HG02610 (cell line): ENCODE measurements around the gene PCDHB4.
"Not testable (repeated sequence)": the region's sequence is repeated elsewhere in the genome, so short reads cannot be mapped to it uniquely, and the experiment has no call there.

Experiments
- ATAC-seq: cut with Tn5 transposase; IDR thresholded peaks from one replicate; pipeline ENCODE4 v1.9.1; 2021; ENCODE audit warnings: mild to moderate bottlenecking, moderate library complexity; ENCODE audit not compliant: unreplicated experiment

PCDHB4 gene

DNA sequence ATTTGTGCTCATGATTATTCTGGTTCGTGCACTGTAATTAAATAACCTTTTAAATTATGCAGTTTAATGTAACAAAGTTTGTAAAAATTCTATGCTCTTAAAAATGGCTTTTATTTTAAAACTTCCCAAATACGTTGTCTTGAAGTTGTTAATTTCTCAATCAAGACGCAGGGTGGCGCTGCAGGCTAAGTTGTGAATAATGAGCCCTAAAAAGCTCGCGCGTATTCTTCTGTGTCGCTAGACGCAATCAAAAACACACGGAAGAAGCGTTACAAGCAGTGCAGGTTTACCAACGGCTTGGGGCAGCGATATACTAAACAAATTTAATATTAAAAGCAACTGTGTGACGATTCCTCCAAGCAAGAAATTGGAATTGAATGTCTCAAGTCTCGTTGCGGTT is at the start of gene PCDHB4:
TSS of gene PCDHB4 (plus strand) at position 256 of the 400 bp plus-strand sequence. CDS start 181 bp downstream, outside the sequence.
- ATAC-seq, result no peak

DNA sequence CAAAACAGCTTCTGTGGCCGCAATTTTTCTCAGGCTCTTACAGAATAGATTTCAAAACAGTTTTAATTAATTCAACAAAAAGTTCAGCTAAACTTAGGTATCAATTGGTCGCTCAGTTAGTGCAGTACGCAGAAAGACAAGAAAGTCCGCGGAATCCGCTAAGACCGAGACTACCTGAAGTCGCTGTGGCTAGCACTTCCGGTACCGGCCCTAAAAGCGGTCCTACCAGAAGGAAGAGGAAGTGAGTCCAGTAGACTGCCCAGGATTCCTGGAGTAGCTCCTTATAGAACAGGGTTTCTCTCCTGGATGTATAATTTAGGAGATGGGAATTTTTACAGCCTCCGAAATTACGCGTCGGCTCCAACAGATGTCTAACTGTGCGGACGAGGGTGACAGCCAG is 43.8 kb upstream of the PCDHB4 start:
- no peak for ATAC-seq

DNA sequence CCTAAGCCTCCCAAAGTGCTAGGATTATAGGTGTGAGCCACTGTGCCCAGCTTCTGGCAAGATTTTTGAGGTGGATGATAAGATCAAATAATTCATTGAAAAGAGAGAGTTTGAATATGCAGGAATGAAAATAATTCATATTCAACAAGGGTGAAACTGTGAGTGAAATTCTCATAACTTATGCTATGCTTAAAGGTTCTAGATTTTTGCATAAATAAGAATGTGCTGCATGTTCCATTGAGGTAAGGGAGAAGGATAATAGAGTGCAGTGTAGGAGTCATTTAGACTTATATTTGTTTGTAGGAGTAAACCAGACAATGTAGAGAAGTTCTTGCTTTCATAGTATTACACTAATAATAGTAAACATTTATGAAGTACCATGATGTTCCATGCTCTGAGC is 39.4 kb upstream of the PCDHB4 start:
- no peak for ATAC-seq

DNA sequence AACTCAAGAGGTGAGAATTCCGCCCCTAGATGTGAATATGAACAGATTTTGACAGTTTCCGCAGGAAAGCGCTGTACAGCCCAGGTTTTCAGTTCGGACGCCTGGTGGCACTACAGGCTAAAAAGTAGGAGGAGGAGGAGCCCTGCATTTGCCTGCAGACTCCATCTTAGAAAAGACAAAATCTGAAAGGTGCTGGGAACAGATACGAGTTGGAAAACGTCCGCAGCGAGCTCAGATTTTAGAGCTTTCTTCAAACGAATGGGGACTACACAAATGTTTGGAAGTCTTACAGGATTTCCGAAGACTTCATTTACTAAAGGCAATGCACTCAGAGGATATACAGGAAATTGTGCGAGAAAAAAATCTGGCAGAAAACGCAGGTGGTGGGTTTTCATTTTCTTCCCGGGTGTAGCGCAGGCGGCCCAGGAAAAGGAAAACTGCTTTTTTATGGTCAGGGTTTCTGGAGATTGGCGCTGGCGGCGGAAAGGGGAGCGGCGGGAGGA is 37.1 kb upstream of the PCDHB4 start:
- no peak for ATAC-seq

DNA sequence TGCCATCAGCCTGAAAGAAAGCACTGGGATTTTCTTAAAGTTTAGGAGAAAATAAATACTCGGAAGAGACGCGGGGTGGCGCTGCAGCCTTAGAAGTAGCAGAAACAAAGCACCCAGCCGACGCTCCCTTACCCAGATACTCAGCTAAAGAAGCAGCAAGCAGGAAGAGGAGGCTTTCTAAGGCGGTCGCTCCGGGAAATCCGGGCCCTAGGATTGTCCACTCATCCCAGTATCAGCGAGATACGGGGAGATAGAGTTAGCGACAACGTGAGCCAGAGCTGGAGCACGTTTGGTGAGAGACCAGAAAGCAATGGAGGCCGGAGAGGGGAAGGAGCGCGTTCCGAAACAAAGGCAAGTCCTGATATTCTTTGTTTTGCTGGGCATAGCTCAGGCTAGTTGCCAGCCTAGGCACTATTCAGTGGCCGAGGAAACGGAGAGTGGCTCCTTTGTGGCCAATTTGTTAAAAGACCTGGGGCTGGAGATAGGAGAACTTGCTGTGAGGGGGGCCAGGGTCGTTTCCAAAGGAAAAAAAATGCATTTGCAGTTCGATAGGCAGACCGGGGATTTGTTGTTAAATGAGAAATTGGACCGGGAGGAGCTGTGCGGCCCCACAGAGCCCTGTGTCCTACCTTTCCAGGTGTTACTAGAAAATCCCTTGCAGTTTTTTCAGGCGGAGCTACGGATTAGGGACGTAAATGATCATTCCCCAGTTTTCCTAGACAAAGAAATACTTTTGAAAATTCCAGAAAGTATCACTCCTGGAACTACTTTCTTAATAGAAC is 26.9 kb upstream of the PCDHB4 start, which contains the start of gene PCDHB2:
TSS of gene PCDHB2 (plus strand) at position 135 of the 782 bp plus-strand sequence. CDS start at position 311, 176 bp downstream.
- ATAC-seq, result no peak

DNA sequence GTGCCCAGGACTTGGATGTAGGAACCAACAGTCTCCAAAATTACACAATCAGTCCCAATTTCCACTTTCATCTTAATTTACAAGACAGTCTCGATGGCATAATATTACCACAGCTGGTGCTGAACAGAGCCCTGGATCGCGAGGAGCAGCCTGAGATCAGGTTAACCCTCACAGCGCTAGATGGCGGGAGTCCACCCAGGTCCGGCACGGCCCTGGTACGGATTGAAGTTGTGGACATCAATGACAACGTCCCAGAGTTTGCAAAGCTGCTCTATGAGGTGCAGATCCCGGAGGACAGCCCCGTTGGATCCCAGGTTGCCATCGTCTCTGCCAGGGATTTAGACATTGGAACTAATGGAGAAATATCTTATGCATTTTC is 26.4 kb upstream of the PCDHB4 start:
- ATAC-seq, result no peak

DNA sequence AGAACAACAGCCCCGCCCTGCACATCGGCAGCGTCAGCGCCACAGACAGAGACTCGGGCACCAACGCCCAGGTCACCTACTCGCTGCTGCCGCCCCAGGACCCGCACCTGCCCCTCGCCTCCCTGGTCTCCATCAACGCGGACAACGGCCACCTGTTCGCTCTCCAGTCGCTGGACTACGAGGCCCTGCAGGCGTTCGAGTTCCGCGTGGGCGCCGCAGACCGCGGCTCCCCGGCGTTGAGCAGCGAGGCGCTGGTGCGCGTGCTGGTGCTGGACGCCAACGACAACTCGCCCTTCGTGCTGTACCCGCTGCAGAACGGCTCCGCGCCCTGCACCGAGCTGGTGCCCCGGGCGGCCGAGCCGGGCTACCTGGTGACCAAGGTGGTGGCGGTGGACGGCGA is 25.4 kb upstream of the PCDHB4 start:
- ATAC-seq, result not testable (repeated sequence)

DNA sequence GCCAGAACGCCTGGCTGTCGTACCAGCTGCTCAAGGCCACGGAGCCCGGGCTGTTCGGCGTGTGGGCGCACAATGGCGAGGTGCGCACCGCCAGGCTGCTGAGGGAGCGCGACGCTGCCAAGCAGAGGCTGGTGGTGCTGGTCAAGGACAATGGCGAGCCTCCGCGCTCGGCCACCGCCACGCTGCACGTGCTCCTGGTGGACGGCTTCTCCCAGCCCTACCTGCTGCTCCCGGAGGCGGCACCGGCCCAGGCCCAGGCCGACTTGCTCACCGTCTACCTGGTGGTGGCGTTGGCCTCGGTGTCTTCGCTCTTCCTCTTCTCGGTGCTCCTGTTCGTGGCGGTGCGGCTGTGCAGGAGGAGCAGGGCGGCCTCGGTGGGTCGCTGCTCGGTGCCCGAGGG is 25.0 kb upstream of the PCDHB4 start:
- ATAC-seq, result not testable (repeated sequence)

DNA sequence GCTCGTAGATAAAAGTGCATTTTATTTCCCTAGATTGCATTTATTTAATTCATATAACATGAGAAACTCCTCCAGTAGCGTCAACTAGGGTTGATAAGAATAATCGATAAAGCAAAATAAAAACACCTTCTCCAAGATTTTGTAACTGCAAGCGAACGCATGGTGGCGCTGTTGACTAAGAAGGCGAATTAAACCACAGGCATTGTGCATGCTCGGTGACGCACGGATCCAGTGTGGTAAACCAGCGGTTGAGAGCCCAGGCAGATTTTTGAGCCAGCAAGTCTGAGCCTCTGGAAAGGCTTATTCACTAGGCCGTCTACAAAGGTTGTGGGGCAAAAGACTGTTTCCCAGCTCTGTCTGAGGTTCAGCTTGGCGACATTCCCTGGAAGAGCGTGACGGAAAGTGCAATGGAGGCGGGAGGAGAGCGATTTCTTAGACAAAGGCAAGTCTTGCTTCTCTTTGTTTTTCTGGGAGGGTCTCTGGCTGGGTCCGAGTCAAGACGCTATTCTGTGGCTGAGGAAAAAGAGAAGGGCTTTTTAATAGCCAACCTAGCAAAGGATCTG is 21.3 kb upstream of the PCDHB4 start, which contains the start of gene PCDHB3:
TSS of gene PCDHB3 (plus strand) at position 231 of the 563 bp plus-strand sequence. CDS start at position 408, 177 bp downstream.
- no peak for ATAC-seq

DNA sequence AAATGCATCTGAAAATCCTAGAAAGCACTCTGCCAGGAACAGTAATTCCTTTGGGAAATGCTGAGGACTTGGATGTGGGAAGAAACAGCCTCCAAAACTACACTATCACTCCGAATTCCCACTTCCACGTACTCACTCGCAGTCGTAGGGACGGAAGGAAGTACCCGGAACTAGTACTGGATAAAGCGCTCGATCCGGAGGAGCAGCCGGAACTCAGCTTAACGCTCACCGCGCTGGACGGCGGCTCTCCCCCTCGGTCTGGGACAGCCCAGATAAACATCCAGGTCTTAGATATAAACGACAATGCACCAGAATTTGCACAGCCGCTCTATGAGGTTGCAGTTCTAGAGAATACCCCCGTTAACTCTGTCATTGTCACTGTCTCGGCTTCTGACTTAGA is 20.6 kb upstream of the PCDHB4 start:
- ATAC-seq, result no peak

DNA sequence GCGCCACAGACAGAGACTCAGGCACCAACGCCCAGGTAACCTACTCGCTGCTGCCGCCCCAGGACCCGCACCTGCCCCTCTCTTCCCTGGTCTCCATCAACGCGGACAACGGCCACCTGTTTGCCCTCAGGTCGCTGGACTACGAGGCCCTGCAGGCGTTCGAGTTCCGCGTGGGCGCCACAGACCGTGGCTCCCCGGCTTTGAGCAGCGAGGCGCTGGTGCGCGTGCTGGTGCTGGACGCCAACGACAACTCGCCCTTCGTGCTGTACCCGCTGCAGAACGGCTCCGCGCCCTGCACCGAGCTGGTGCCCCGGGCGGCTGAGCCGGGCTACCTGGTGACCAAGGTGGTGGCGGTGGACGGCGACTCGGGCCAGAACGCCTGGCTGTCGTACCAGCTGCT is 19.5 kb upstream of the PCDHB4 start:
- ATAC-seq, result not testable (repeated sequence)

DNA sequence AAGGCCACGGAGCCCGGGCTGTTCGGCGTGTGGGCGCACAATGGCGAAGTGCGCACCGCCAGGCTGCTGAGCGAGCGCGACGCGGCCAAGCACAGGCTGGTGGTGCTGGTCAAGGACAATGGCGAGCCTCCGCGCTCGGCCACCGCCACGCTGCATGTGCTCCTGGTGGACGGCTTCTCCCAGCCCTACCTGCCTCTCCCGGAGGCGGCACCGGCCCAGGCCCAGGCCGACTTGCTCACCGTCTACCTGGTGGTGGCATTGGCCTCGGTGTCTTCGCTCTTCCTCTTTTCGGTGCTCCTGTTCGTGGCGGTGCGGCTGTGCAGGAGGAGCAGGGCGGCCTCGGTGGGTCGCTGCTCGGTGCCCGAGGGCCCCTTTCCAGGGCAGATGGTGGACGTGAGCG is 19.1 kb upstream of the PCDHB4 start:
- ATAC-seq, result not testable (repeated sequence)

DNA sequence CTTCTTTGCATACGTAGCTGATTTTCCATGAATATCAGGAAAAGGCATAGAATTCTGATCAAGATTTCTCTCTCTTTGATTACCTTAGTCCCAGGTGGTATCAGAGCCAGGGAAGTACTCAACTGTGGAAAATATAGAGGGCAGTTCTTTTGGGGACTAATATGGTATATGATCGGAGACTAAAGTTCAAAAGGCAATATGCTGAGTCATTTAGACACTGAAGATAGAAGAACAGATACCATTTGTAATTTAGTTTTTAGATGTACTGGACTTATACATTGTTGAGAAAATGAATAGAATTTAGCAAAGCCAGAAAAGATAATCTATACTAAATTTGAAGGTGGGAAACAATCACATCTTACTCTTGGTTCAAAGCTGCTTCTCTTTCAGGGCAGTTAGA is 16.3 kb upstream of the PCDHB4 start:
- no peak for ATAC-seq

DNA sequence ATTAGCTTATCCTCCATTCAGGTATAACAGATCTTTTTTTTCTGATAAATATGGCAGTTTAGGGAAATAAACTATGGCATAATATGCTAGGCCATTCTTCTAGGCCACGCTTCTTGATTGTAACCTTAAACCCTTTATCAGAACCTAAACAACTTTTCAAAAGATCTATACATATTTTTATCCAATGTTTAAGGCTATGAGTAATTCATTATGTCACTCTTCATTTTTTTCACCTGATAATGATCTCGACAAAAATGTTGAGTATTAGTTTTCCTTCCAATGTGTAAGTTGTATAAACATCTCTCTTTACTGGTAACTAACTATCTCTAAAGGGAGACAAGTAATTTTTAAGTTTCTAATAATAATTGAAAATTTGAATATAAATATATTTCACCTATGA is 2.4 kb upstream of the PCDHB4 start:
- ATAC-seq, result no peak

DNA sequence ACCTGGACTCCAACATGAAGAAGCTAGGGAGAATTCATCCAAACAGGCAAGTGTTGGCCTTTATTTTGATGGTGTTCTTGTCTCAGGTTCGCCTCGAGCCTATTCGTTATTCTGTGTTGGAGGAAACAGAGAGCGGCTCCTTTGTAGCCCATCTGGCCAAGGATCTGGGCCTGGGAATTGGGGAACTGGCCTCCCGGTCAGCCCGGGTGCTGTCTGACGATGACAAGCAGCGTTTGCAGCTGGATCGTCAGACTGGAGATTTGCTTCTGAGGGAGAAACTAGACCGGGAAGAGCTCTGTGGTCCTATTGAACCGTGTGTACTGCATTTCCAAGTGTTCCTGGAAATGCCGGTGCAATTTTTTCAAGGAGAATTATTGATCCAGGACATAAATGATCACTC is 367 bp downstream of the PCDHB4 start:
- no peak for ATAC-seq

DNA sequence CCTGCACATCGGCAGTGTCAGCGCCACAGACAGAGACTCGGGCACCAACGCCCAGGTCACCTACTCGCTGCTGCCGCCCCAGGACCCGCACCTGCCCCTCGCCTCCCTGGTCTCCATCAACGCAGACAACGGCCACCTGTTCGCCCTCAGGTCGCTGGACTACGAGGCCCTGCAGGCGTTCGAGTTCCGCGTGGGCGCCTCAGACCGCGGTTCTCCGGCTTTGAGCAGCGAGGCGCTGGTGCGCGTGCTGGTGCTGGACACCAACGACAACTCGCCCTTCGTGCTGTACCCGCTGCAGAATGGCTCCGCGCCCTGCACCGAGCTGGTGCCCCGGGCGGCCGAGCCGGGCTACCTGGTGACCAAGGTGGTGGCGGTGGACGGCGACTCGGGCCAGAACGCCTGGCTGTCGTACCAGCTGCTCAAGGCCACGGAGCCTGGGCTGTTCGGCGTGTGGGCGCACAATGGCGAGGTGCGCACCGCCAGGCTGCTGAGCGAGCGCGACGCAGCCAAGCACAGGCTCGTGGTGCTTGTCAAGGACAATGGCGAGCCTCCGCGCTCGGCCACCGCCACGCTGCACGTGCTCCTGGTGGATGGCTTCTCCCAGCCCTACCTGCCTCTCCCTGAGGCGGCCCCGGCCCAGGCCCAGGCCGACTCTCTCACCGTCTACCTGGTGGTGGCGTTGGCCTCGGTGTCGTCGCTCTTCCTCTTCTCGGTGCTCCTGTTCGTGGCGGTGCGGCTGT is 1.9 kb downstream of the PCDHB4 start:
- not testable (repeated sequence) for ATAC-seq

DNA sequence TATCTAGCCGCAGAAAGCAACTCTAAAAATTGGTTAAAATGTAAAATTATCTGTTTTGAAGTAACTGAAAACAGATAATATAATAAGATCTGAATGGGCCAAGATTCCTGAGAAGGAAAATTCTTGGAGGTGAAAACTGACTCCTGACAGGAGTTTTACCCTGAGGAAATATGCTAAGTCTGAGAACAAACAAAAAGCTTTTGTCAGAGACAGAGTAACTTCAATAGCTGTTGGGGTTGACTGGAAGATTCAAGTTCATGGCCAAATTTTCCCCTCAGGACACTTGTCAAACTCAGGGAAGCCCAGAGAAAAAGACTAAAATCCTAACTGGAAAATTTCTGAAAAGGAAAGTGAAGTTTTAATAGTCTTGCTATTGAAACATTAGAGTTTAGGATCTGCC is 5.7 kb downstream of the PCDHB4 start:
- no peak for ATAC-seq

DNA sequence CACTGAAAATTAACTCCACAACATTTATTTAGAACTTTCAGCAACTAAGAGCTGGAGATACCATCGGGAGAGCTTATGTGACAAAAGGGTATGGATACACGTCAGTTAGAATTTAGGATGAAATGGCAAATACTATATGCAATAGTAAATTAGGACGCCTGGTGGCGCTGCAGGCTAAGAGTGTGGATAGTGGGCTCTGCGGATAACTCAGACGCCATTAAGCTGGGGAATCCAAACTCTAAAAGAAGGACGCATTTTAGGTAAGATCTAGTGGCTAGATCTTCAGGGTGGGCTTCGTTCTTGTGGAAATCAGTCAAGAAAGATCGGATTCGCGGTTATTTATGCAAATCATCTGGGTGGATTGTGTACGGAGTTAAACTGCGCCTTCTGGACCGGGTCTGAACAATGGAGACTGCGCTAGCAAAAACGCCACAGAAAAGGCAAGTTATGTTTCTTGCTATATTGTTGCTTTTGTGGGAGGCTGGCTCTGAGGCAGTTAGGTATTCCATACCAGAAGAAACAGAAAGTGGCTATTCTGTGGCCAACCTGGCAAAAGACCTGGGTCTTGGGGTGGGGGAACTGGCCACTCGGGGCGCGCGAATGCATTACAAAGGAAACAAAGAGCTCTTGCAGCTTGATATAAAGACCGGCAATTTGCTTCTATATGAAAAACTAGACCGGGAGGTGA is 13.6 kb downstream of the PCDHB4 start, which contains the start of gene PCDHB5:
TSS of gene PCDHB5 (plus strand) at position 177 of the 688 bp plus-strand sequence. CDS start at position 406, 229 bp downstream.
- ATAC-seq, result no peak

DNA sequence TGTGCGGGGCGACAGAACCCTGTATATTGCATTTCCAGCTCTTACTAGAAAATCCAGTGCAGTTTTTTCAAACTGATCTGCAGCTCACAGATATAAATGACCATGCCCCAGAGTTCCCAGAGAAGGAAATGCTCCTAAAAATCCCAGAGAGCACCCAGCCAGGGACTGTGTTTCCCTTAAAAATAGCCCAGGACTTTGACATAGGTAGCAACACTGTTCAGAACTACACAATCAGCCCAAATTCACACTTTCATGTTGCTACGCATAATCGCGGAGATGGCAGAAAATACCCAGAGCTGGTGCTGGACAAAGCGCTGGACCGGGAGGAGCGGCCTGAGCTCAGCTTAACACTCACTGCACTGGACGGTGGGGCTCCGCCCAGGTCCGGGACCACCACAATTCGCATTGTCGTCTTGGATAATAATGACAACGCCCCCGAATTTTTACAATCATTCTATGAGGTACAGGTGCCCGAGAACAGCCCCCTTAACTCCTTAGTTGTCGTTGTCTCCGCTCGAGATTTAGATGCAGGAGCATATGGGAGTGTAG is 14.2 kb downstream of the PCDHB4 start:
- no peak for ATAC-seq

DNA sequence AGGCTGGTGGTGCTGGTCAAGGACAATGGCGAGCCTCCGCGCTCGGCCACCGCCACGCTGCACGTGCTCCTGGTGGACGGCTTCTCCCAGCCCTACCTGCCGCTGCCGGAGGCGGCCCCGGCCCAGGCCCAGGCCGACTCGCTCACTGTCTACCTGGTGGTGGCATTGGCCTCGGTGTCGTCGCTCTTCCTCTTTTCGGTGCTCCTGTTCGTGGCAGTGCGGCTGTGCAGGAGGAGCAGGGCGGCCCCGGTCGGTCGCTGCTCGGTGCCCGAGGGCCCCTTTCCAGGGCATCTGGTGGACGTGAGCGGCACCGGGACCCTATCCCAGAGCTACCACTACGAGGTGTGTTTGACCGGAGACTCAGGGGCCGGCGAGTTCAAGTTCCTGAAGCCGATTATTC is 15.7 kb downstream of the PCDHB4 start:
- ATAC-seq, result not testable (repeated sequence)
